Activated B cell treated with CpG ODN at 0.5 μM for 24 hours (primary cell): Measurements from ENCODE around the gene CLK3. TPM values are rescaled to one million over a fixed set of nuclear protein-coding genes. Genes with fewer than 3 reads are reported as not detected.

ENCODE experiments used
- ATAC-seq: fragments of 200-7000 bp; cut with Tn5 transposase; one replicate; pipeline ENCODE4 v1.10.0; 2021; ENCODE audit warnings: low read depth, mild to moderate bottlenecking, moderate library complexity
- CTCF ChIA-PET: fragments of 350-600 bp; sonication (Branson Sonifier 250); formaldehyde crosslinking; loops from one replicate; lab custom pipeline; 2021; ENCODE audit warnings: antibody characterized with exemption; lab: Charles Lee
- POLR2A ChIA-PET: fragments of 350-600 bp; sonication (Branson Sonifier 250); formaldehyde crosslinking; loops from one replicate; lab custom pipeline; 2021; ENCODE audit warnings: antibody characterized with exemption; lab: Charles Lee
- DNase-seq: peaks from one replicate; pipeline ENCODE4 v3.0.0; 2022
- H3K27ac Mint-ChIP-seq: one replicate; pipeline ENCODE4 v1.8.0; 2020; ENCODE audit warnings: mixed read lengths
- H3K27me3 Mint-ChIP-seq: one replicate; pipeline ENCODE4 v1.8.0; 2021; ENCODE audit warnings: mixed read lengths
- H3K36me3 Mint-ChIP-seq: one replicate; pipeline ENCODE4 v1.8.0; 2021; ENCODE audit warnings: low read depth, mixed read lengths
- H3K4me1 Mint-ChIP-seq: one replicate; pipeline ENCODE4 v1.8.0; 2021; ENCODE audit warnings: mixed read lengths
- H3K4me3 Mint-ChIP-seq: one replicate; pipeline ENCODE4 v1.8.0; 2020; ENCODE audit warnings: mild to moderate bottlenecking, mixed read lengths
- H3K9me3 Mint-ChIP-seq: one replicate; pipeline ENCODE4 v1.8.0; 2020; ENCODE audit warnings: mixed read lengths
- intact Hi-C: fragments of 100-400 bp; cut with micrococcal nuclease; formaldehyde crosslinking; loops from one replicate; pipeline ENCODE4 v1.15.1; 2024
- total RNA-seq: library from RNA; stranded (reverse); gene quantifications from 2 replicates; pipeline ENCODE4 v1.2.3, GENCODE V29; 2022
- TF ChIP-seq, protein P1 (sequence below): fragments of 200-600 bp; IDR thresholded peaks from one replicate; pipeline ENCODE4 v1.8.0; 2022; ENCODE audit warnings: antibody characterized with exemption, mild to moderate bottlenecking

Gene CLK3
- total RNA-seq, 1 donor from 2014 or later, result 116 TPM

DNA sequence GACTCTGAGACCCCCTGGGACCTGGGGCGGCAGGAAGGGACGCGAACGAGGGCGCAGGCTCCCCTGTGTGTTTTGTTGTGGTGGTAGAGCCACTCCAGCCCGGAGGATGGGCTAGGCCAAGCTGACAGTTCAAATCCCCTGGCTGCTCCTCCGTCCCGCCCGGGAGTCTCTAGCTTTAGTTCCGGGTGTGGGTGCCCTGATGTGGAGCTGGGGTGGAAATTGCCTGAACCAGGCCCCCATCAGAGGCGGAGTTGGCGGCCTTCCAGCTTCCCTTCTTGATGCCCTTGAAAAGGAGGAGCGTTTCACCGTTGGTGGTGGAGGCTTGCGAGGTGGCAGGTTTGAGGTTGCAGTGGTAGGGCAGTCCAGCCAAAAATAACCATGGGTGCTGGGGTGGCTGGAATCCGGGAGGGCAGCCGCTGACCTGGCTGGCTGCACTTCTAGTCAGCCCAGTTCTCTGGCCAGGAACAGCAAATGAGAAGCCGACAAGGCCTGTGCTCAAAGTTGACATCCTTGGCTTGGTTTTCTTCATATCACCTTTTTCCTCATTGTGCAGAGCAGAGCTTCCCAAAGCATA, 817 bp downstream of the CLK3 start:
- CTCF ChIA-PET, result interaction anchor here (0.5 to 10.6 kb wide), 3 partner anchors 16 to 588 kb away, joined by 3 to 136 read pairs (median 3); partner anchors contain the start of gene UBL7

GRCh38 chr15:74616996-74617395, 1.4 kb downstream of the CLK3 start:
- no peaks in the 10 kb centered on the region for H3K27me3 Mint-ChIP-seq
- CTCF ChIA-PET, result interaction anchor here (0.5 to 10.6 kb wide), 5 partner anchors 11 to 587 kb away, joined by 3 to 136 read pairs (median 3); partner anchors contain the start of gene UBL7
- peaks cover 43% of the 10 kb centered on the region for H3K4me1 Mint-ChIP-seq
- TF ChIP-seq, protein P1, sequence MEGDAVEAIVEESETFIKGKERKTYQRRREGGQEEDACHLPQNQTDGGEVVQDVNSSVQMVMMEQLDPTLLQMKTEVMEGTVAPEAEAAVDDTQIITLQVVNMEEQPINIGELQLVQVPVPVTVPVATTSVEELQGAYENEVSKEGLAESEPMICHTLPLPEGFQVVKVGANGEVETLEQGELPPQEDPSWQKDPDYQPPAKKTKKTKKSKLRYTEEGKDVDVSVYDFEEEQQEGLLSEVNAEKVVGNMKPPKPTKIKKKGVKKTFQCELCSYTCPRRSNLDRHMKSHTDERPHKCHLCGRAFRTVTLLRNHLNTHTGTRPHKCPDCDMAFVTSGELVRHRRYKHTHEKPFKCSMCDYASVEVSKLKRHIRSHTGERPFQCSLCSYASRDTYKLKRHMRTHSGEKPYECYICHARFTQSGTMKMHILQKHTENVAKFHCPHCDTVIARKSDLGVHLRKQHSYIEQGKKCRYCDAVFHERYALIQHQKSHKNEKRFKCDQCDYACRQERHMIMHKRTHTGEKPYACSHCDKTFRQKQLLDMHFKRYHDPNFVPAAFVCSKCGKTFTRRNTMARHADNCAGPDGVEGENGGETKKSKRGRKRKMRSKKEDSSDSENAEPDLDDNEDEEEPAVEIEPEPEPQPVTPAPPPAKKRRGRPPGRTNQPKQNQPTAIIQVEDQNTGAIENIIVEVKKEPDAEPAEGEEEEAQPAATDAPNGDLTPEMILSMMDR, result no peak
- peak overlapping the region; percentile 89 for H3K4me3 Mint-ChIP-seq
- H3K27ac Mint-ChIP-seq, result peak overlapping the region; percentile 86
- POLR2A ChIA-PET, result interaction anchor here (0.6 to 4.5 kb wide), 7 partner anchors 11 to 407 kb away, joined by 3 to 37 read pairs (median 5); partner anchors contain the start of genes ARID3B and COX5A
- H3K9me3 Mint-ChIP-seq, result no peaks in the 10 kb centered on the region
- no peak for DNase-seq
- no peak for ATAC-seq
- intact Hi-C loops, result loop anchor here (10.0 kb wide), 1 partner anchor 982 kb away; the partner anchor contains the start of gene NPTN
- H3K36me3 Mint-ChIP-seq, result peaks cover 39% of the 10 kb centered on the region

More for the DNA sequence above, 817 bp downstream of the CLK3 start:
- peak overlapping the region; percentile 86 for H3K27ac Mint-ChIP-seq
- H3K4me1 Mint-ChIP-seq, result peaks cover 41% of the 10 kb centered on the region
- TF ChIP-seq, protein P1, result no peak
- H3K27me3 Mint-ChIP-seq, result no peaks in the 10 kb centered on the region
- POLR2A ChIA-PET, result interaction anchor here (0.7 to 4.5 kb wide), 19 partner anchors 11 to 752 kb away, joined by 3 to 37 read pairs (median 6); partner anchors contain the start of genes ARID3B, COX5A, FAM219B and MAN2C1
- intact Hi-C loops, result loop anchor here (10.0 kb wide), 1 partner anchor 982 kb away; the partner anchor contains the start of gene NPTN
- peak overlapping the region; percentile 89 for H3K4me3 Mint-ChIP-seq
- H3K36me3 Mint-ChIP-seq, result peaks cover 33% of the 10 kb centered on the region
- ATAC-seq, result no peak
- H3K9me3 Mint-ChIP-seq, result no peaks in the 10 kb centered on the region
- DNase-seq, result peak; percentile 36

DNA sequence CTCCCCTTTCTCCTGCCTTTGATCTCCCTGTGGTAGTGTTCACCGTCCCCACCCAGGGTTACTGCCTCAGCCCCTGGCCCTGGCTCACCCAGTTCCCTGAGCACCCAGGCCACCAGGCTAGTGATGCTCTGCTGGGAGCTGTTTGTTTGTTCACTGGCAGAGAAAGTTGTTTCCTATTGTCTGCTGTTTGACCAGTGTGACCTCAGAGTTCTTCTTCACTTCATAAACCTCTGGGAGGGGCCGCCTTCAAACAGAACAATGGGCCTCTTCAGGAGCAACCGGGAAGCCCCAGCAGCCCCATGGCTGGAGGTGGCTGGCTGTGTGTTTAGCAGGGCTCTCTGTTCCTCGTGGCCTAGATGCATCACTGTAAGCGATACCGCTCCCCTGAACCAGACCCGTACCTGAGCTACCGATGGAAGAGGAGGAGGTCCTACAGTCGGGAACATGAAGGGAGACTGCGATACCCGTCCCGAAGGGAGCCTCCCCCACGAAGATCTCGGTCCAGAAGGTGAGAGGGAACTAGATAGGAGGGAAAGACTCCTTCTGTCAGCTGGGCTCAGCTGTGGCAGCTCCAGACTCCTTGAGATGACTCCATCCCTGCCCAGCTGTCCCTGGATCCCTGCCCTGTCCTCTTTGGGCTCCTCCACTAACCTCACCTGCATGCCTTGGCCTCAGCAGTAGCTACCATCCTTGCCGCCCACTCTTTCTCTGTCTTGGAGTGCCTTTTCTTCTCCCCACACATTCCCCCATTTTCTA, 3.4 kb downstream of the CLK3 start:
- H3K36me3 Mint-ChIP-seq, result peaks cover 59% of the 10 kb centered on the region

GRCh38 chr15:74619916-74620635, 4.4 kb downstream of the CLK3 start:
- Mint-ChIP-seq H3K4me3 (no peak overlapping the region), H3K36me3 (peaks cover 70% of the 10 kb centered on the region), H3K4me1 (peaks cover 48% of the 10 kb centered on the region), H3K27me3 (no peaks in the 10 kb centered on the region), H3K9me3 (no peaks in the 10 kb centered on the region), H3K27ac (no peak overlapping the region)
- ATAC-seq (no peak), DNase-seq (no peak)
- CTCF ChIA-PET, result interaction anchor here (1.1 to 10.6 kb wide), 2 partner anchors 12 to 149 kb away, joined by 5 to 136 read pairs; no protein-coding TSS in a partner anchor
- intact Hi-C loops, result loop anchor here (10.0 kb wide), 1 partner anchor 985 kb away; the partner anchor contains the start of gene NPTN
- POLR2A ChIA-PET, result interaction anchor here (3.6 kb wide), 1 partner anchor 11 kb away, joined by 17 read pairs; no protein-coding TSS in a partner anchor
- TF ChIP-seq, protein P1, result no peak

More for the DNA sequence above, 3.4 kb downstream of the CLK3 start:
- ChIA-PET CTCF (interaction anchor here (1.0 to 10.6 kb wide), 3 partner anchors 13 to 285 kb away, joined by 3 to 136 read pairs (median 5); no protein-coding TSS in a partner anchor), POLR2A (interaction anchor here (0.6 to 3.6 kb wide), 4 partner anchors 12 to 158 kb away, joined by 3 to 17 read pairs (median 4); partner anchors contain the start of gene ARID3B)
- no peaks in the 10 kb centered on the region for H3K9me3 Mint-ChIP-seq
- no peak overlapping the region for H3K4me3 Mint-ChIP-seq
- DNase-seq (no peak), ATAC-seq (no peak)
- no peak overlapping the region for H3K27ac Mint-ChIP-seq
- no peaks in the 10 kb centered on the region for H3K27me3 Mint-ChIP-seq
- intact Hi-C loops, result loop anchor here (10.0 kb wide), 1 partner anchor 984 kb away; the partner anchor contains the start of gene NPTN
- TF ChIP-seq, protein P1, result no peak
- peaks cover 43% of the 10 kb centered on the region for H3K4me1 Mint-ChIP-seq
